Left lung (tissue), 10 donors: Measurements from ENCODE around the gene KIAA1217. TPM values are rescaled to one million over a fixed set of nuclear protein-coding genes. Genes with fewer than 3 reads are reported as not detected.
A peak's percentile ranks its signal among the peaks of the same experiment; 100 is the strongest.

Experiments used
- ATAC-seq: fragments of 200-7000 bp; cut with Tn5 transposase; one replicate; pipeline ENCODE4 v1.9.1; 2020; ENCODE audit warnings: moderate library complexity
- DNase-seq, 4 donors: peaks; one replicate each; pipeline ENCODE4 v3.0.0-alpha.2; 2013 to 2020
- H3K27ac ChIP-seq, 2 donors: fragments of 200-600 bp; sonication (generic) in 1 of 2; one replicate each; pipeline versions ENCODE4 v1.5.0 to v1.8.0; 2020 to 2021
- H3K27me3 ChIP-seq, 2 donors: fragments of 200-600 bp; sonication (generic) in 1 of 2; one replicate each; pipeline versions ENCODE4 v1.5.0 to v1.8.0; 2020 to 2021
- H3K36me3 ChIP-seq, 2 donors: fragments of 200-600 bp; sonication (generic) in 1 of 2; one replicate each; pipeline versions ENCODE4 v1.5.0 to v1.8.0; 2020 to 2021
- H3K4me1 ChIP-seq, 2 donors: fragments of 200-600 bp; one replicate each; pipeline ENCODE4 v1.8.0; 2021
- H3K4me3 ChIP-seq, 2 donors: fragments of 200-600 bp; sonication (generic) in 1 of 2; one replicate each; pipeline versions ENCODE4 v1.5.0 to v1.8.0; 2020 to 2021; ENCODE audit warnings: mild to moderate bottlenecking in 1 of 2
- H3K9me3 ChIP-seq, 2 donors: fragments of 200-600 bp; sonication (generic) in 1 of 2; one replicate each; pipeline versions ENCODE4 v1.5.0 to v1.8.0; 2020 to 2021
- intact Hi-C, 2 donors: fragments of 100-400 bp; cut with DNase I; formaldehyde crosslinking; loops; one replicate each; pipeline versions ENCODE4 v1.11.2 to v1.14.2; 2022
- polyA plus RNA-seq, 6 donors: library from polyadenylated mRNA; unstranded; fragments of 120-200 nt; gene quantifications; one replicate each; pipeline ENCODE4 v1.2.1, GENCODE V29; 2013; ENCODE audit not compliant: insufficient read length in 6 of 6
- total RNA-seq, 2 donors: library from RNA; stranded (reverse); fragmentation: NEBNext Ultra II Directional; extraction: Animal tissue kit (Norgen Biotek cat#: 25700); gene quantifications; one replicate each; pipeline ENCODE4 v1.2.1, GENCODE V29; 2021
- TF ChIP-seq, protein P1 (sequence below), 2 donors: fragments of 200-600 bp; sonication (generic) in 1 of 2; IDR thresholded peaks; one replicate each; pipeline versions ENCODE4 v1.5.0 to v1.8.0; 2021; ENCODE audit warnings: antibody characterized with exemption in 2 of 2
- donor health status: DM: no; HTN: yes; CAD: no.
- donor health status: DM: no; HTN: no; CAD: no.

Gene KIAA1217
- total and polyA plus RNA-seq, 8 donors = 28.3 to 69.1 (median 60.4) TPM

DNA sequence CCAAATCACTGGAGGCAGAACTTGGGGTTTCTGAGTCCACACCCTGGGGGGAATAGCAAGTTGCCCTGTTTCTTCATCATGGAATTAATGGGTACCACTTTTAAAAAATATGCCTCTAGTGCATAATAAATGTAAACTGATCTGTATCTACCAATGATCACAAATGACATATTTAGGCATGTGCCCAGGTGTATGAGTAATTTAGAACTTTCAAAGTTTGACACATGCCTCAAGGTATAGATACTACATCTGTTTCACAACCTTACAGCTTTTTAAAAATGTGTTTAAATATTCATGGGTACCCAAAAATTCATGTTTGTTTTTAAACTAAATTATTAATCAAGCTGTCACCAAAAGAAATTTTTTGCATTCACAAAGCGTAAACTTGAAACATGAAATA, 226.0 kb downstream of the KIAA1217 start:
- intact Hi-C loops = no loop called here
- TF ChIP-seq, protein P1, sequence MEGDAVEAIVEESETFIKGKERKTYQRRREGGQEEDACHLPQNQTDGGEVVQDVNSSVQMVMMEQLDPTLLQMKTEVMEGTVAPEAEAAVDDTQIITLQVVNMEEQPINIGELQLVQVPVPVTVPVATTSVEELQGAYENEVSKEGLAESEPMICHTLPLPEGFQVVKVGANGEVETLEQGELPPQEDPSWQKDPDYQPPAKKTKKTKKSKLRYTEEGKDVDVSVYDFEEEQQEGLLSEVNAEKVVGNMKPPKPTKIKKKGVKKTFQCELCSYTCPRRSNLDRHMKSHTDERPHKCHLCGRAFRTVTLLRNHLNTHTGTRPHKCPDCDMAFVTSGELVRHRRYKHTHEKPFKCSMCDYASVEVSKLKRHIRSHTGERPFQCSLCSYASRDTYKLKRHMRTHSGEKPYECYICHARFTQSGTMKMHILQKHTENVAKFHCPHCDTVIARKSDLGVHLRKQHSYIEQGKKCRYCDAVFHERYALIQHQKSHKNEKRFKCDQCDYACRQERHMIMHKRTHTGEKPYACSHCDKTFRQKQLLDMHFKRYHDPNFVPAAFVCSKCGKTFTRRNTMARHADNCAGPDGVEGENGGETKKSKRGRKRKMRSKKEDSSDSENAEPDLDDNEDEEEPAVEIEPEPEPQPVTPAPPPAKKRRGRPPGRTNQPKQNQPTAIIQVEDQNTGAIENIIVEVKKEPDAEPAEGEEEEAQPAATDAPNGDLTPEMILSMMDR (IDR thresholded peaks at IDR 0.05) = no peak
- Histone ChIP-seq H3K27ac (no peak overlapping the region), H3K27me3 (no peaks in the 10 kb centered on the region), H3K4me3 (no peak overlapping the region), H3K36me3 (no peaks in the 10 kb centered on the region), H3K9me3 (no peaks in the 10 kb centered on the region), H3K4me1 (no peaks in the 10 kb centered on the region)
- DNase-seq (no peak), ATAC-seq (no peak)

GRCh38 chr10:24435374-24435773, 226.4 kb downstream of the KIAA1217 start:
- Histone ChIP-seq H3K36me3 (no peaks in the 10 kb centered on the region), H3K27ac (no peak overlapping the region), H3K4me3 (no peak overlapping the region), H3K4me1 (no peaks in the 10 kb centered on the region), H3K27me3 (no peaks in the 10 kb centered on the region), H3K9me3 (no peaks in the 10 kb centered on the region)
- ATAC-seq (no peak), DNase-seq (no peak)
- intact Hi-C loops = no loop called here
- TF ChIP-seq, protein P1 (IDR thresholded peaks at IDR 0.05) = no peak

GRCh38 chr10:24437302-24437701, 228.4 kb downstream of the KIAA1217 start:
- Histone ChIP-seq H3K4me3 (no peak overlapping the region), H3K27ac (no peak overlapping the region), H3K27me3 (no peaks in the 10 kb centered on the region), H3K36me3 (no peaks in the 10 kb centered on the region), H3K4me1 (no peaks in the 10 kb centered on the region), H3K9me3 (no peaks in the 10 kb centered on the region)
- ATAC-seq (no peak), DNase-seq (no peak)
- TF ChIP-seq, protein P1 (IDR thresholded peaks at IDR 0.05) = no peak
- intact Hi-C loops = no loop called here

DNA sequence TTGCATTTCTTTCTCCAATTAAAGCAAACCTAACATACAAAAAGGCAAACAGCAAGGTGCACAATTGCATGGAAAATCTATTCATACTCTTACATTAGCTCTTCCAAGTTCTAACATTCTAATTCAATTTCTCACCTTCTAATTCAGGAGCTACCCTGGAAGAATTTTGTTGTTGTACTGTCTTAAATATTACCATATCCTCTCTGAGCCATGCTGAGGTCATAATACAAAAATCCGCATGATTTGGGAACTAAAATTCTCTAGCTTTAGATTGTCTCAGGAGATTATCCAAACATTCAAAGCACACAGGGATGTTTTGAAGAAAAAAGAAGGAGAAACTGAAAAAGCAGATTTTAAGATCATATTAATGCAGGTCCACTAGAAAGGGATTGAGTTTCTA, 229.9 kb downstream of the KIAA1217 start:
- Histone ChIP-seq H3K27me3 (no peaks in the 10 kb centered on the region), H3K4me1 (no peaks in the 10 kb centered on the region), H3K9me3 (no peaks in the 10 kb centered on the region), H3K27ac (no peak overlapping the region), H3K4me3 (no peak overlapping the region), H3K36me3 (no peaks in the 10 kb centered on the region)
- TF ChIP-seq, protein P1 (IDR thresholded peaks at IDR 0.05) = no peak
- ATAC-seq (no peak), DNase-seq (no peak)
- intact Hi-C loops = no loop called here

DNA sequence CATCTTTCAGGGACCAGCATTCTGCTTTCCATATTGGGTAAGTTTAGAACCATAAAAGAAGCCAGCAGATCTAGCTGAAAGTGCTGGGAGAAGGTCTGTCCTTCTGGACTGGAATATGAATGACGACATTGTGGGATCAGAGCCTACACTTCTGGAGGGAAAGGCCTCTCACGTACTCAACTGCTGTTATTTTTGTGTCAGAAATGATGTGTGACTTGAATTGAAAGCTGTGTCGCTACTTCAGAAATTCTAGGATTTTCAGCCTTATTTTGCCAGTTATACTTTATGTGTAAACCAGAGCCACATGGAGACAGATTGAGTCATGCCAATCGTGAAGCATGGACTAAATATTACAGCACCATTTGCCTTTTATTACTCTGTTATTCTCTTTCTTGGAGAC, 231.0 kb downstream of the KIAA1217 start:
- H3K4me3 ChIP-seq = no peak overlapping the region
- TF ChIP-seq, protein P1 (IDR thresholded peaks at IDR 0.05) = no peak
- H3K36me3 ChIP-seq = no peaks in the 10 kb centered on the region
- intact Hi-C loops = no loop called here
- no peak overlapping the region for H3K27ac ChIP-seq
- DNase-seq (peak in 2 of 4 donors; percentile 86 to 91), ATAC-seq (no peak)
- no peaks in the 10 kb centered on the region for H3K27me3 ChIP-seq
- no peaks in the 10 kb centered on the region for H3K4me1 ChIP-seq
- H3K9me3 ChIP-seq = no peaks in the 10 kb centered on the region
